Liver (tissue), 3 donors: ENCODE data around the gene STAG3.
"Not testable (repeated sequence)": the region's sequence is repeated elsewhere in the genome, so short reads cannot be mapped to it uniquely, and the experiment has no call there.

Experiments
- FOXA2 ChIP-seq: IDR thresholded peaks from 2 replicates; pipeline ENCODE4 v1.6.1; 2016; ENCODE audit warnings: antibody characterized with exemption
- HNF4G ChIP-seq: IDR thresholded peaks from 2 replicates; pipeline ENCODE4 v1.6.1; 2016; ENCODE audit warnings: antibody characterized with exemption
- NR2F2 ChIP-seq: IDR thresholded peaks from 2 replicates; pipeline ENCODE4 v1.6.1; 2016; ENCODE audit warnings: antibody characterized with exemption
- RAD21 ChIP-seq, 2 donors: IDR thresholded peaks; 2 replicates each; pipeline ENCODE4 v1.6.1; 2016; ENCODE audit warnings: antibody characterized with exemption in 2 of 2, mild to moderate bottlenecking in 2 of 2
- TAF1 ChIP-seq: conservative IDR thresholded peaks from 2 replicates; pipeline ENCODE4 v1.6.1; 2016; ENCODE audit warnings: antibody characterized with exemption, mild to moderate bottlenecking
- YY1 ChIP-seq: IDR thresholded peaks from 2 replicates; pipeline ENCODE4 v1.6.1; 2016; ENCODE audit warnings: antibody characterized with exemption, mild to moderate bottlenecking
- TF ChIP-seq, protein P1 (sequence below): IDR thresholded peaks from 2 replicates; pipeline ENCODE4 v1.6.1; 2016; ENCODE audit warnings: antibody characterized with exemption, mild to moderate bottlenecking
- TF ChIP-seq, protein P2 (sequence below): fragments of 150-350 bp; IDR thresholded peaks from 2 replicates; pipeline ENCODE4 v1.5.1; 2017; ENCODE audit warnings: improper control_type of control experiment, low read depth, low read length; ENCODE audit not compliant: missing input control
- TF ChIP-seq, protein P3 (sequence below): IDR thresholded peaks from 2 replicates; pipeline ENCODE4 v1.6.1; 2016; ENCODE audit warnings: antibody characterized with exemption
- TF ChIP-seq, protein P4 (sequence below): IDR thresholded peaks from 2 replicates; pipeline ENCODE4 v1.6.1; 2016; ENCODE audit warnings: antibody characterized with exemption
- donor health status: healthy.
- donor health status: healthy.

DNA sequence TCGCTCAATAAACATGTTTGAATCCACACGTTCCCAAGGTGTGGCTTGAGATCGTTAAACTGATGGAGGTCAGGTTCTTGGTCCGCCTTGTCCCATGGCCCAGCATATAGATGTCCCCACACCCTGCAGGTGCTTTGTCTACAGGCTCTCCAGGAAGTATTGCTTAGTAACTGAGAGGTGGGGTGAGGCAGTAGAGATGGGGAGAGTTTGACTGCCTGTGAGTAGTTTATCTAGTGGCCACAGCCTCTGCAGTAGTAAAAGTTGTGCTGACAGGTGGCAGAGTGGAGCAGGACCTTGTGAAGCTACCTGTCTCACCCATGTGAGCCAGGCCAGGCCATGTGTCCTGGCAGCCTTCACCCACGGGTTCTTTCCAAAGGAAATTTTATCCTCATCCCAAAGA lies 36.6 kb downstream of the STAG3 start:
- TF ChIP-seq, protein P1, sequence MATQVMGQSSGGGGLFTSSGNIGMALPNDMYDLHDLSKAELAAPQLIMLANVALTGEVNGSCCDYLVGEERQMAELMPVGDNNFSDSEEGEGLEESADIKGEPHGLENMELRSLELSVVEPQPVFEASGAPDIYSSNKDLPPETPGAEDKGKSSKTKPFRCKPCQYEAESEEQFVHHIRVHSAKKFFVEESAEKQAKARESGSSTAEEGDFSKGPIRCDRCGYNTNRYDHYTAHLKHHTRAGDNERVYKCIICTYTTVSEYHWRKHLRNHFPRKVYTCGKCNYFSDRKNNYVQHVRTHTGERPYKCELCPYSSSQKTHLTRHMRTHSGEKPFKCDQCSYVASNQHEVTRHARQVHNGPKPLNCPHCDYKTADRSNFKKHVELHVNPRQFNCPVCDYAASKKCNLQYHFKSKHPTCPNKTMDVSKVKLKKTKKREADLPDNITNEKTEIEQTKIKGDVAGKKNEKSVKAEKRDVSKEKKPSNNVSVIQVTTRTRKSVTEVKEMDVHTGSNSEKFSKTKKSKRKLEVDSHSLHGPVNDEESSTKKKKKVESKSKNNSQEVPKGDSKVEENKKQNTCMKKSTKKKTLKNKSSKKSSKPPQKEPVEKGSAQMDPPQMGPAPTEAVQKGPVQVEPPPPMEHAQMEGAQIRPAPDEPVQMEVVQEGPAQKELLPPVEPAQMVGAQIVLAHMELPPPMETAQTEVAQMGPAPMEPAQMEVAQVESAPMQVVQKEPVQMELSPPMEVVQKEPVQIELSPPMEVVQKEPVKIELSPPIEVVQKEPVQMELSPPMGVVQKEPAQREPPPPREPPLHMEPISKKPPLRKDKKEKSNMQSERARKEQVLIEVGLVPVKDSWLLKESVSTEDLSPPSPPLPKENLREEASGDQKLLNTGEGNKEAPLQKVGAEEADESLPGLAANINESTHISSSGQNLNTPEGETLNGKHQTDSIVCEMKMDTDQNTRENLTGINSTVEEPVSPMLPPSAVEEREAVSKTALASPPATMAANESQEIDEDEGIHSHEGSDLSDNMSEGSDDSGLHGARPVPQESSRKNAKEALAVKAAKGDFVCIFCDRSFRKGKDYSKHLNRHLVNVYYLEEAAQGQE: not testable (repeated sequence)
- not testable (repeated sequence) for TF ChIP-seq TAF1; RAD21 (IDR thresholded peaks at IDR 0.05); FOXA2; NR2F2; HNF4G; YY1
- TF ChIP-seq, protein P2, sequence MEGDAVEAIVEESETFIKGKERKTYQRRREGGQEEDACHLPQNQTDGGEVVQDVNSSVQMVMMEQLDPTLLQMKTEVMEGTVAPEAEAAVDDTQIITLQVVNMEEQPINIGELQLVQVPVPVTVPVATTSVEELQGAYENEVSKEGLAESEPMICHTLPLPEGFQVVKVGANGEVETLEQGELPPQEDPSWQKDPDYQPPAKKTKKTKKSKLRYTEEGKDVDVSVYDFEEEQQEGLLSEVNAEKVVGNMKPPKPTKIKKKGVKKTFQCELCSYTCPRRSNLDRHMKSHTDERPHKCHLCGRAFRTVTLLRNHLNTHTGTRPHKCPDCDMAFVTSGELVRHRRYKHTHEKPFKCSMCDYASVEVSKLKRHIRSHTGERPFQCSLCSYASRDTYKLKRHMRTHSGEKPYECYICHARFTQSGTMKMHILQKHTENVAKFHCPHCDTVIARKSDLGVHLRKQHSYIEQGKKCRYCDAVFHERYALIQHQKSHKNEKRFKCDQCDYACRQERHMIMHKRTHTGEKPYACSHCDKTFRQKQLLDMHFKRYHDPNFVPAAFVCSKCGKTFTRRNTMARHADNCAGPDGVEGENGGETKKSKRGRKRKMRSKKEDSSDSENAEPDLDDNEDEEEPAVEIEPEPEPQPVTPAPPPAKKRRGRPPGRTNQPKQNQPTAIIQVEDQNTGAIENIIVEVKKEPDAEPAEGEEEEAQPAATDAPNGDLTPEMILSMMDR: not testable (repeated sequence)
- TF ChIP-seq, protein P3, sequence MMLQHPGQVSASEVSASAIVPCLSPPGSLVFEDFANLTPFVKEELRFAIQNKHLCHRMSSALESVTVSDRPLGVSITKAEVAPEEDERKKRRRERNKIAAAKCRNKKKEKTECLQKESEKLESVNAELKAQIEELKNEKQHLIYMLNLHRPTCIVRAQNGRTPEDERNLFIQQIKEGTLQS: not testable (repeated sequence)
- TF ChIP-seq, protein P4, sequence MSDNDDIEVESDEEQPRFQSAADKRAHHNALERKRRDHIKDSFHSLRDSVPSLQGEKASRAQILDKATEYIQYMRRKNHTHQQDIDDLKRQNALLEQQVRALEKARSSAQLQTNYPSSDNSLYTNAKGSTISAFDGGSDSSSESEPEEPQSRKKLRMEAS: not testable (repeated sequence)
